A204.1 (cell line): ENCODE measurements around the gene HOXB13.
"Not testable (repeated sequence)": the region's sequence is repeated elsewhere in the genome, so short reads cannot be mapped to it uniquely, and the experiment has no call there.

Experiments
- FAIRE-seq: peaks from 2 replicates; lab custom pipeline; 2012; peaks lifted over from hg19 to GRCh38; lab: Jason Lieb, UNC

The HOXB13 gene

GRCh38 chr17:48726114-48726915 lies 2.2 kb downstream of the HOXB13 start:
- FAIRE-seq: no peak

GRCh38 chr17:48725288-48726064 lies 3.1 kb downstream of the HOXB13 start:
- FAIRE-seq: no peak

- no peak for FAIRE-seq
Measured at GRCh38 chr17:48725004-48725287, 3.6 kb downstream of the HOXB13 start.

GRCh38 chr17:48724251-48725003 lies 4.1 kb downstream of the HOXB13 start:
- FAIRE-seq: peak; percentile 30

GRCh38 chr17:48723423-48724250 lies 4.9 kb downstream of the HOXB13 start:
- no peak for FAIRE-seq

GRCh38 chr17:48722915-48723422 lies 5.6 kb downstream of the HOXB13 start, which contains the start of gene PRAC2:
Gene PRAC2 (plus strand): TSS chr17:48723185. CDS start chr17:48724411, 1,226 bp downstream.
- no peak for FAIRE-seq

GRCh38 chr17:48722201-48722907 lies 6.2 kb downstream of the HOXB13 start, which contains the start of gene PRAC1:
Gene PRAC1 (minus strand): TSS chr17:48722518. CDS start chr17:48722392, 126 bp downstream.
- FAIRE-seq: no peak

GRCh38 chr17:48721009-48721402 lies 7.5 kb downstream of the HOXB13 start:
- no peak for FAIRE-seq

GRCh38 chr17:48720266-48721008 lies 8.1 kb downstream of the HOXB13 start:
- no peak for FAIRE-seq

GRCh38 chr17:48719642-48720265 lies 8.8 kb downstream of the HOXB13 start:
- FAIRE-seq: no peak

- FAIRE-seq: no peak
Measured at GRCh38 chr17:48718761-48719641, 9.5 kb downstream of the HOXB13 start.

GRCh38 chr17:48718227-48718760 lies 10.3 kb downstream of the HOXB13 start:
- FAIRE-seq: no peak

- FAIRE-seq: no peak
Measured at GRCh38 chr17:48717367-48718226, 11.0 kb downstream of the HOXB13 start.

GRCh38 chr17:48716549-48716948 lies 12.0 kb downstream of the HOXB13 start:
- FAIRE-seq: not testable (repeated sequence)

- FAIRE-seq: no peak
Measured at GRCh38 chr17:48715496-48716399, 12.8 kb downstream of the HOXB13 start.

GRCh38 chr17:48711128-48711527 lies 17.4 kb downstream of the HOXB13 start:
- no peak for FAIRE-seq
